ENCODE measurements around the gene TNIK. TPM values are rescaled to one million over a fixed set of nuclear protein-coding genes. Genes with fewer than 3 reads are reported as not detected.

Gene TNIK
- total and polyA plus RNA-seq, 2 of the 13 experiments (the other 11 are each of a cell fraction or from before 2014, with no cell fraction given) = 0.15 to 0.22 TPM

DNA sequence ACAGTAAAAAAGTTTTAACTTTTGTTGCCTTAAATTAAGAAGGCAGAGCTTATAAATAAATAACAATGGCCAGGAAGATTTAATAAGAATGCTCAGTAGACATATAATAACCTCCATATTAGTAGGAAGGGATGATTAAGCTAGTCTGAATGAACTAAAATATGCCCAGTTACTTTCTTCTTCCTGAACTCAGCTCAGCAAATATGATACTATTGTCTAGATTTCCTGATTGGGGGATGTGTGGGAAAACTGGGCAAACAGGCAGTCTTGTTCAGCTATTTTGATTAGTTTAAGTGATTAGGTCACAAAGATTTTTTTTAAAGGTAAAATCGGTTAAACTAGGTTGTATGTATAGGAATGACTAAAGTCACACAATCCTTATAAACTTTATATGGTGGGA is 266.5 kb downstream of the TNIK start:
- intact Hi-C loops (cut with micrococcal nuclease; ENCODE audit: unreplicated experiment) (no loop called here), in situ Hi-C loops (cut with HindIII; ENCODE audit: extremely low pct_ligation_motif_present, low pct_unique_long_range_greater_than_20kb) (no loop called here)
- TF ChIP-seq ZNF839 (CRISPR knock-in tag; IDR thresholded peaks at IDR 0.05; ENCODE audit: borderline replicate concordance) (no peak), RELA (CRISPR knock-in tag; IDR thresholded peaks at IDR 0.05) (no peak), ZC3H4 (CRISPR knock-in tag; IDR thresholded peaks at IDR 0.05; ENCODE audit: borderline replicate concordance) (no peak), ZNF543 (CRISPR knock-in tag; IDR thresholded peaks at IDR 0.05) (no peak), ZNF850 (CRISPR knock-in tag; conservative IDR thresholded peaks at IDR 0.05) (no peak), ZNF263 (CRISPR knock-in tag; IDR thresholded peaks at IDR 0.05) (no peak), ZNF101 (CRISPR knock-in tag; IDR thresholded peaks at IDR 0.05; ENCODE audit: borderline replicate concordance, low read depth) (no peak), HOXA9 (CRISPR knock-in tag; IDR thresholded peaks at IDR 0.05; ENCODE audit: borderline replicate concordance) (no peak)
- WGBS (ENCODE audit: low lambda C conversion rate) = 18% methylated on average over 1 of the region's 1 CpG
- Histone ChIP-seq H3K79me2 (ENCODE audit: insufficient read depth, low read length) (no peaks in the 10 kb centered on the region), H3K4me3 (replicated peaks in 1 of 3; ENCODE audit: insufficient read depth in 1 of 3, low read depth in 2 of 3, low read length in 3 of 3) (no peak overlapping the region), H3K27ac (ENCODE audit: extremely low read length, insufficient read depth, low read length) (no peak overlapping the region), H3K36me3 (replicated peaks in 1 of 2; ENCODE audit: control insufficient read depth in 1 of 2, insufficient read depth in 2 of 2, low read length in 2 of 2) (no peaks in the 10 kb centered on the region), H3K4me2 (ENCODE audit: low read depth, low read length) (no peak overlapping the region), H3K27me3 (ENCODE audit: control insufficient read depth in 1 of 2, insufficient read depth in 2 of 2, low read length in 2 of 2) (no peaks in the 10 kb centered on the region), H3K4me1 (ENCODE audit: insufficient read depth, low read length) (no peaks in the 10 kb centered on the region), H4K20me1 (ENCODE audit: insufficient read depth, low read length) (no peaks in the 10 kb centered on the region), H2AFZ (ENCODE audit: low read length) (no peak overlapping the region), H3K9me3 (ENCODE audit: low read length) (no peaks in the 10 kb centered on the region), H3K9ac (ENCODE audit: insufficient read depth, low read depth, low read length) (no peak overlapping the region)
- POLR2A ChIA-PET = no interaction called here
- FAIRE-seq = no peak
- CTCF ChIA-PET (ENCODE audit: low intra/inter-chr PET ratio, low total read pairs) = no interaction called here
- no TSS peak for BruUV-seq (replicated peaks)
- ATAC-seq = no peak
- DNase-seq (ENCODE audit: low spot score) = no peak

DNA sequence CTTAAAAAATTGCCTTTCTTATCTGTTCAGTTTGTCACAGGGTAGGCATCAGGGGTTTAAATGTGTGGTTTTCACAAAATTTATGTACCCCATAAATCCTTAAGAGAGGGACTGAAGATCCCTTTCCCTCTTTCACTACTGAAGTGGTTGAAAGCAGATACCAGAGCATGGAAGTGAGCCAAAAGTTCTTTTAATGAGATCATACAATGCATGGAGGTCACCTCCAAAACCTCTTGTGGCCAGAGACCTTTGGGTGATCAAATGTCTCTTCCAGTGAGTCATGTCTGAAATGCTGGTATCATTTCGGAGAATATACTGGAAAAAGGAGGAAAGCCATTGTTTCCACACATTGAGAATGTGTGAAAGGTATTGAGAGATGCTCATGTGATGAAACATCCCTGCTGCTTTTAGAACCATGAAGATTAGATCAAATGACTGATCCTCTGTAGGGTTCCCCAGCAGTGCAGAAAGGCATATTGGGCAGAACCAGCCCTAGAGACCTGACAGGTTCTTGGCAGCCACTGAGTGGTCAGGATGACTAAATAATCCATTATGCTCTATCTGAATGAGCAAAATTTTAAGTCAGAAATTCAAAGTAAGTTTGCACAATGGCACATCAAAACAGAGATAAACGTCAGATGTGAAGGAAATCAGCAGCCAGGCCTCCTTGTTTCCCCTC is 267.9 kb downstream of the TNIK start:
- H3K79me2 ChIP-seq (ENCODE audit: insufficient read depth, low read length) = no peaks in the 10 kb centered on the region
- H3K4me2 ChIP-seq (ENCODE audit: low read depth, low read length) = no peak overlapping the region
- FAIRE-seq = no peak
- no peak overlapping the region for H3K9ac ChIP-seq (ENCODE audit: insufficient read depth, low read depth, low read length)
- no peaks in the 10 kb centered on the region for H3K9me3 ChIP-seq (ENCODE audit: low read length)
- POLR2A ChIA-PET = no interaction called here
- H3K4me1 ChIP-seq (ENCODE audit: insufficient read depth, low read length) = peaks cover 5% of the 10 kb centered on the region
- BruUV-seq (replicated peaks) = no TSS peak
- H3K27ac ChIP-seq (ENCODE audit: extremely low read length, insufficient read depth, low read length) = no peak overlapping the region
- no peaks in the 10 kb centered on the region for H4K20me1 ChIP-seq (ENCODE audit: insufficient read depth, low read length)
- DNase-seq (ENCODE audit: low spot score) = no peak
- intact Hi-C loops (cut with micrococcal nuclease; ENCODE audit: unreplicated experiment) = no loop called here
- ATAC-seq = no peak
- in situ Hi-C loops (cut with HindIII; ENCODE audit: extremely low pct_ligation_motif_present, low pct_unique_long_range_greater_than_20kb) = no loop called here
- no peaks in the 10 kb centered on the region for H3K36me3 ChIP-seq (replicated peaks in 1 of 2; ENCODE audit: control insufficient read depth in 1 of 2, insufficient read depth in 2 of 2, low read length in 2 of 2)
- H2AFZ ChIP-seq (ENCODE audit: low read length) = no peak overlapping the region
- H3K4me3 ChIP-seq (replicated peaks in 1 of 3; ENCODE audit: insufficient read depth in 1 of 3, low read depth in 2 of 3, low read length in 3 of 3) = no peak overlapping the region
- CTCF ChIA-PET (ENCODE audit: low intra/inter-chr PET ratio, low total read pairs) = no interaction called here
- WGBS (ENCODE audit: low lambda C conversion rate) = 35% methylated on average over 2 of the region's 2 CpGs
- no peaks in the 10 kb centered on the region for H3K27me3 ChIP-seq (ENCODE audit: control insufficient read depth in 1 of 2, insufficient read depth in 2 of 2, low read length in 2 of 2)
- TF ChIP-seq ZNF17 (CRISPR knock-in tag; IDR thresholded peaks at IDR 0.05) = no peak
- no peak for TF ChIP-seq ZNF543 (CRISPR knock-in tag; IDR thresholded peaks at IDR 0.05)
- TF ChIP-seq, protein P1, sequence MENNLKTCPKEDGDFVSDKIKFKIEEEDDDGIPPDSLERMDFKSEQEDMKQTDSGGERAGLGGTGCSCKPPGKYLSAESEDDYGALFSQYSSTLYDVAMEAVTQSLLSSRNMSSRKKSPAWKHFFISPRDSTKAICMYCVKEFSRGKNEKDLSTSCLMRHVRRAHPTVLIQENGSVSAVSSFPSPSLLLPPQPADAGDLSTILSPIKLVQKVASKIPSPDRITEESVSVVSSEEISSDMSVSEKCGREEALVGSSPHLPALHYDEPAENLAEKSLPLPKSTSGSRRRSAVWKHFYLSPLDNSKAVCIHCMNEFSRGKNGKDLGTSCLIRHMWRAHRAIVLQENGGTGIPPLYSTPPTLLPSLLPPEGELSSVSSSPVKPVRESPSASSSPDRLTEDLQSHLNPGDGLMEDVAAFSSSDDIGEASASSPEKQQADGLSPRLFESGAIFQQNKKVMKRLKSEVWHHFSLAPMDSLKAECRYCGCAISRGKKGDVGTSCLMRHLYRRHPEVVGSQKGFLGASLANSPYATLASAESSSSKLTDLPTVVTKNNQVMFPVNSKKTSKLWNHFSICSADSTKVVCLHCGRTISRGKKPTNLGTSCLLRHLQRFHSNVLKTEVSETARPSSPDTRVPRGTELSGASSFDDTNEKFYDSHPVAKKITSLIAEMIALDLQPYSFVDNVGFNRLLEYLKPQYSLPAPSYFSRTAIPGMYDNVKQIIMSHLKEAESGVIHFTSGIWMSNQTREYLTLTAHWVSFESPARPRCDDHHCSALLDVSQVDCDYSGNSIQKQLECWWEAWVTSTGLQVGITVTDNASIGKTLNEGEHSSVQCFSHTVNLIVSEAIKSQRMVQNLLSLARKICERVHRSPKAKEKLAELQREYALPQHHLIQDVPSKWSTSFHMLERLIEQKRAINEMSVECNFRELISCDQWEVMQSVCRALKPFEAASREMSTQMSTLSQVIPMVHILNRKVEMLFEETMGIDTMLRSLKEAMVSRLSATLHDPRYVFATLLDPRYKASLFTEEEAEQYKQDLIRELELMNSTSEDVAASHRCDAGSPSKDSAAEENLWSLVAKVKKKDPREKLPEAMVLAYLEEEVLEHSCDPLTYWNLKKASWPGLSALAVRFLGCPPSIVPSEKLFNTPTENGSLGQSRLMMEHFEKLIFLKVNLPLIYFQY (CRISPR knock-in tag; IDR thresholded peaks at IDR 0.05; ENCODE audit: borderline replicate concordance) = no peak
- TF ChIP-seq, protein P2, sequence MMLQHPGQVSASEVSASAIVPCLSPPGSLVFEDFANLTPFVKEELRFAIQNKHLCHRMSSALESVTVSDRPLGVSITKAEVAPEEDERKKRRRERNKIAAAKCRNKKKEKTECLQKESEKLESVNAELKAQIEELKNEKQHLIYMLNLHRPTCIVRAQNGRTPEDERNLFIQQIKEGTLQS (CRISPR knock-in tag; IDR thresholded peaks at IDR 0.05) = no peak
- no peak for TF ChIP-seq GTF2F1 (IDR thresholded peaks at IDR 0.05; ENCODE audit: low read length)
- TF ChIP-seq FOSL1 (CRISPR knock-in tag; IDR thresholded peaks at IDR 0.05; ENCODE audit: borderline replicate concordance) = no peak
- no peak for TF ChIP-seq ZNF781 (CRISPR knock-in tag; IDR thresholded peaks at IDR 0.05; ENCODE audit: borderline replicate concordance, not compliant biosample characterization)

Data from HepG2 (cell line).